A673 (cell line): Measurements from ENCODE around the gene PRRG3. TPM values are rescaled to one million over a fixed set of nuclear protein-coding genes. Genes with fewer than 3 reads are reported as not detected.

ENCODE experiments used
- BruUV-seq: library from RNA; stranded (reverse); fragments of 400-500 nt; replicated peaks from 2 replicates; lab custom pipeline; 2021; lab: Mats Ljungman, UMichigan
- CTCF ChIA-PET: fragments of 300-600 bp; sonication (Branson Sonifier 250); formaldehyde crosslinking; loops from one replicate; lab custom pipeline; 2022; ENCODE audit warnings: antibody characterized with exemption; lab: Charles Lee
- POLR2A ChIA-PET: fragments of 300-600 bp; sonication (Branson Sonifier 250); formaldehyde crosslinking; loops from one replicate; lab custom pipeline; 2022; ENCODE audit warnings: antibody characterized with exemption; ENCODE audit not compliant: low non-redundant PET; lab: Charles Lee
- DNase-seq: peaks from one replicate; pipeline ENCODE4 v3.0.0-alpha.2; 2015; ENCODE audit warnings: low spot score
- H3K27ac ChIP-seq: fragments of 200-600 bp; sonication (generic); 2 replicates; pipeline ENCODE4 v1.5.1; 2016; ENCODE audit warnings: mixed run types, low read depth, mild to moderate bottlenecking, mixed read lengths, antibody characterized with exemption, low read length; ENCODE audit not compliant: poor library complexity, severe bottlenecking
- H3K27me3 ChIP-seq: fragments of 200-600 bp; sonication (generic); replicated peaks from 2 replicates; pipeline ENCODE4 v1.6.1; 2017; ENCODE audit warnings: mixed run types, low read depth, mild to moderate bottlenecking, mixed read lengths, antibody characterized with exemption, low read length; ENCODE audit not compliant: insufficient read depth, poor library complexity
- H3K36me3 ChIP-seq: fragments of 200-600 bp; sonication (generic); 2 replicates; pipeline ENCODE4 v1.6.1; 2016; ENCODE audit warnings: mixed run types, mild to moderate bottlenecking, mixed read lengths, antibody characterized with exemption, low read length; ENCODE audit not compliant: insufficient read depth, poor library complexity, severe bottlenecking
- H3K4me1 ChIP-seq: fragments of 200-600 bp; sonication (generic); 2 replicates; pipeline ENCODE4 v1.6.1; 2017; ENCODE audit warnings: mixed run types, mild to moderate bottlenecking, mixed read lengths, antibody characterized with exemption, low read length; ENCODE audit not compliant: insufficient read depth, poor library complexity, severe bottlenecking
- H3K4me3 ChIP-seq: fragments of 200-600 bp; sonication (generic); 2 replicates; pipeline ENCODE4 v1.5.1; 2016; ENCODE audit warnings: low read depth, mixed run types, mild to moderate bottlenecking, mixed read lengths, low read length; ENCODE audit not compliant: poor library complexity, severe bottlenecking
- H3K9me3 ChIP-seq: fragments of 200-600 bp; sonication (generic); 2 replicates; pipeline ENCODE4 v1.6.1; 2016; ENCODE audit warnings: mixed run types, low read depth, mild to moderate bottlenecking, mixed read lengths, antibody characterized with exemption, low read length; ENCODE audit not compliant: poor library complexity, severe bottlenecking
- EZH2 ChIP-seq: fragments of 200-600 bp; sonication (generic); IDR thresholded peaks from 2 replicates; pipeline ENCODE4 v1.6.1; 2017; ENCODE audit warnings: borderline replicate concordance, low read depth, mild to moderate bottlenecking, mixed read lengths, antibody characterized with exemption, low read length; ENCODE audit not compliant: poor library complexity, severe bottlenecking
- intact Hi-C: fragments of 100-400 bp; cut with micrococcal nuclease; formaldehyde crosslinking; loops from one replicate; pipeline ENCODE4 v1.10.0; 2022; ENCODE audit not compliant: unreplicated experiment
- total RNA-seq: library from RNA; stranded (reverse); gene quantifications from 2 replicates; pipeline ENCODE4 v1.2.3, GENCODE V29; 2021
- TF ChIP-seq, protein P1 (sequence below): fragments of 300-800, 200-600 bp; sonication (generic); conservative IDR thresholded peaks from 2 replicates; pipeline ENCODE4 v1.5.1; 2017; ENCODE audit warnings: low read depth, mild to moderate bottlenecking, antibody characterized with exemption, low read length, moderate library complexity, mixed read lengths

PRRG3 gene
- total RNA-seq, 1 experiment from 2014 or later = not detected

DNA sequence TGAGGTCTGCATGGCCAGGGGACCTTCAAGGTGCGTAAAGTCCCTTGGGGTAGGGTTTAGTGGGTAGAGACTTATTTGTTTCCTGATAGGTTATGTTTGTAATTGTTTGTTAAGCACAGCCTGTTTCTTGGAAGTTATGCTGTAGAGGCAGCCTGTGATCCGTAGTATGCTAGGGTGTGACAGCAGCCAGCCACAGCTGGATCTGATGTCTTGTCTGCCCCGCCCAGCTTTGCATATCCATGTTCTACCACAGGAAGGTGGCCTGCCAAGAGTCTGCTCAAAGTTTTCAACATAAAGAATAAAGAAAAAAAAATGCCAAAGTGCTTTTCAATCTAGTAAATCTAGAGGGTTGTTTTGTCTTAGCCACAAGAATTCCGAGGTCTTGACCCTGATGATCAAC, 19.1 kb upstream of the PRRG3 start:
- DNase-seq = no peak
- intact Hi-C loops = loop anchor here (5.0 to 10.0 kb wide), 2 partner anchors 169 to 1111 kb away; partner anchors contain the start of gene MTM1
- H3K4me1 ChIP-seq = no peaks in the 10 kb centered on the region
- BruUV-seq = no TSS peak
- ChIA-PET CTCF (no interaction called here), POLR2A (interaction anchor here (0.5 kb wide), 1 partner anchor 37 kb away, joined by 3 read pairs; no protein-coding TSS in a partner anchor)
- no peaks in the 10 kb centered on the region for H3K9me3 ChIP-seq
- TF ChIP-seq, protein P1, sequence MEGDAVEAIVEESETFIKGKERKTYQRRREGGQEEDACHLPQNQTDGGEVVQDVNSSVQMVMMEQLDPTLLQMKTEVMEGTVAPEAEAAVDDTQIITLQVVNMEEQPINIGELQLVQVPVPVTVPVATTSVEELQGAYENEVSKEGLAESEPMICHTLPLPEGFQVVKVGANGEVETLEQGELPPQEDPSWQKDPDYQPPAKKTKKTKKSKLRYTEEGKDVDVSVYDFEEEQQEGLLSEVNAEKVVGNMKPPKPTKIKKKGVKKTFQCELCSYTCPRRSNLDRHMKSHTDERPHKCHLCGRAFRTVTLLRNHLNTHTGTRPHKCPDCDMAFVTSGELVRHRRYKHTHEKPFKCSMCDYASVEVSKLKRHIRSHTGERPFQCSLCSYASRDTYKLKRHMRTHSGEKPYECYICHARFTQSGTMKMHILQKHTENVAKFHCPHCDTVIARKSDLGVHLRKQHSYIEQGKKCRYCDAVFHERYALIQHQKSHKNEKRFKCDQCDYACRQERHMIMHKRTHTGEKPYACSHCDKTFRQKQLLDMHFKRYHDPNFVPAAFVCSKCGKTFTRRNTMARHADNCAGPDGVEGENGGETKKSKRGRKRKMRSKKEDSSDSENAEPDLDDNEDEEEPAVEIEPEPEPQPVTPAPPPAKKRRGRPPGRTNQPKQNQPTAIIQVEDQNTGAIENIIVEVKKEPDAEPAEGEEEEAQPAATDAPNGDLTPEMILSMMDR = no peak
- TF ChIP-seq EZH2 = no peak
- H3K4me3 ChIP-seq = no peak overlapping the region
- no peaks in the 10 kb centered on the region for H3K27me3 ChIP-seq
- H3K27ac ChIP-seq = no peak overlapping the region
- H3K36me3 ChIP-seq = no peaks in the 10 kb centered on the region

DNA sequence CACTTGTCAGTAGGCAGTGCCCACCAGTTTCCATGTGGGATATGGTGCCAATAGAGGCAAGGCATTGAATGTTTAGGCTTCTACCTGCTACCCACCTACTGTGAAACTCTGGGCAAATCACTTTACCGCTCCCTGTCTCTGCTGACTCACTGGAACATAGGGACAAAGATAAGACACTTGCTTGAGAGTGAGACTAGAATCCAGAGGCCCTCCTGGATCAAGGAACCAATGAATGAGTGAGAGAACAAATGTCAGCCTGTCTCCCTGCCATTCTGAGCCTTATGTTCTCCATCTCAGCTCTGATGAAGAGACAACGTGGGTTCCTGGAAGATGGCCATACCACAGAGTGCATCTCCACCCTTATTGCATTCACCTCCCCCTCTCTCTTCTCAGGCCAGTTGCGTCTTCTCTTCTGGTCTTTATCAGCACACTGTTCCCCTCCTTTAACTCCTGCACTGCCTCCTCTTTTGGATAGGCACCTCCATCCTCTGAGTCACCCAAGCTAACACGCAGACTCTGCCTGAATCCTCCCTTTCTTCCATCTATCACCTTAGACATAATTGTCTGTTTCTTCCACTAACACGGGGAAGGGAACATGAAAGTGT, 15.4 kb upstream of the PRRG3 start:
- peaks cover 8% of the 10 kb centered on the region for H3K27me3 ChIP-seq
- no peaks in the 10 kb centered on the region for H3K36me3 ChIP-seq
- TF ChIP-seq, protein P1 = no peak
- TF ChIP-seq EZH2 = no peak
- ChIA-PET POLR2A (no interaction called here), CTCF (interaction anchor here (1.4 kb wide), 1 partner anchor 528 kb away, joined by 3 read pairs; no protein-coding TSS in a partner anchor)
- no TSS peak for BruUV-seq
- no peak overlapping the region for H3K27ac ChIP-seq
- no peak overlapping the region for H3K4me3 ChIP-seq
- intact Hi-C loops = loop anchor here (5.0 to 10.0 kb wide), 4 partner anchors 173 to 1115 kb away; partner anchors contain the start of gene MTM1
- DNase-seq = no peak
- H3K9me3 ChIP-seq = no peaks in the 10 kb centered on the region
- H3K4me1 ChIP-seq = no peaks in the 10 kb centered on the region

DNA sequence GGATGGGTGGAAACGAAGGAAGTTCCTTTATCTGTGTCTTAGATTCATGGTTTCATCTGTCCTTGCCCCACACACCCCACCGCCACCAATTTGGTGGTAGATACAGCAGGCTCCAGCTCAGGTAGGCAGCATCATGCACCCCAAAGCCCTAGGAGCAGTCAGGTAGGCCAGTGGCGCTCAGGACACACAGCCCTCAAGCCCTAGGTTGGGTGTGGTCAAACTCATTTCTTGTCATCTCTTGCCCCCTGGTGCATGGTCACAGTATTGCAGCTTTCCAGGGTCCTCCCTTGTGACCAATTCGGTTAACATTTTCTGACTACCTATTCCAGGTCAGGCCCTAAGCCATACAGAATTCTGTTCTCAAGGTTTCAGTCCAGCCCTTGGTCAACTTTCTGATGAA, 14.5 kb upstream of the PRRG3 start:
- no peak overlapping the region for H3K27ac ChIP-seq
- no peaks in the 10 kb centered on the region for H3K9me3 ChIP-seq
- peaks cover 8% of the 10 kb centered on the region for H3K27me3 ChIP-seq
- H3K4me3 ChIP-seq = no peak overlapping the region
- CTCF ChIA-PET = interaction anchor here (1.4 kb wide), 1 partner anchor 529 kb away, joined by 3 read pairs; no protein-coding TSS in a partner anchor
- intact Hi-C loops = loop anchor here (1.0 to 10.0 kb wide), 3 partner anchors 326 to 909 kb away; no protein-coding TSS in a partner anchor
- DNase-seq = peak; percentile 58
- TF ChIP-seq EZH2 = no peak
- TF ChIP-seq, protein P1 = peak; percentile 74
- H3K36me3 ChIP-seq = no peaks in the 10 kb centered on the region
- no TSS peak for BruUV-seq
- H3K4me1 ChIP-seq = no peaks in the 10 kb centered on the region
- POLR2A ChIA-PET = no interaction called here
